Measurements from ENCODE around the gene ITGA7. TPM values are rescaled to one million over a fixed set of nuclear protein-coding genes. Genes with fewer than 3 reads are reported as not detected.

ITGA7 gene
- total and polyA plus RNA-seq, 2 of the 8 experiments (the other 6 are each of a cell fraction or from before 2014, with no cell fraction given) = 57.6 to 86.1 TPM

- DNase-seq (ENCODE audit: low read depth in 1 of 2, low spot score in 2 of 2) (no peak), FAIRE-seq (no peak)
- peak overlapping the region; percentile 87 to 89 for H3K4me2 ChIP-seq (ENCODE audit: insufficient read depth in 1 of 2, low read depth in 2 of 2, low read length in 2 of 2)
- H3K79me1 ChIP-seq (ENCODE audit: low read depth, low read length) = peaks cover 5% of the 10 kb centered on the region
- no peak overlapping the region for H3K56ac ChIP-seq (replicated peaks; ENCODE audit: insufficient read length, low read depth, low read length)
- H3K9ac ChIP-seq (replicated peaks in 1 of 4; ENCODE audit: extremely low read depth in 1 of 4, low read depth in 3 of 4, low read length in 3 of 4) = peak overlapping the region in 1 of 4 experiments; percentile 74; a peak in 3 of 7 replicates
- no peak overlapping the region; the same call in none of the 2 replicates for H2BK5ac ChIP-seq (ENCODE audit: low read depth, low read length)
- no peak overlapping the region for H3K14ac ChIP-seq (ENCODE audit: insufficient read length)
- peaks cover 10 to 25% (median 19%) of the 10 kb centered on the region in 4 experiments for H3K4me1 ChIP-seq (replicated peaks in 1 of 4; ENCODE audit: control insufficient read depth in 3 of 4, insufficient read depth in 4 of 4, low read length in 3 of 4)
- H3K36me3 ChIP-seq (ENCODE audit: control insufficient read depth in 2 of 4, insufficient read depth in 4 of 4, low read length in 3 of 4) = no peaks in the 10 kb centered on the region
- no peak overlapping the region for H2AK5ac ChIP-seq (ENCODE audit: low read depth, low read length)
- no peak overlapping the region for H3K23ac ChIP-seq (ENCODE audit: insufficient read length)
- peaks cover 12% of the 10 kb centered on the region for H3K23me2 ChIP-seq (ENCODE audit: low read depth, low read length)
- CTCF ChIA-PET (ENCODE audit: partially characterized antibody) = interaction anchor here (0.5 to 11.1 kb wide), 11 partner anchors 9 to 954 kb away, joined by 3 to 229 read pairs (median 3); partner anchors contain the start of genes CD63 and ITGA7
- H4K91ac ChIP-seq (replicated peaks; ENCODE audit: insufficient read length, low read length) = no peak overlapping the region
- H2BK15ac ChIP-seq (ENCODE audit: low read length) = peak overlapping the region; percentile 75; the same call in 1 of the 2 replicates
- 0 out of 2 replicates have a peak overlapping the region, but pooled peaks have one; percentile 40 for H3K18ac ChIP-seq (ENCODE audit: extremely low read depth, low read length)
- H3K79me2 ChIP-seq (ENCODE audit: control insufficient read depth in 1 of 2, insufficient read depth in 2 of 2, low read length in 2 of 2) = peaks cover 0 to 9% of the 10 kb centered on the region in 2 experiments; a peak in 1 of 4 replicates
- peak overlapping the region; percentile 77 to 95 (median 87) for H3K4me3 ChIP-seq (ENCODE audit: extremely low read depth in 1 of 4, insufficient read depth in 2 of 4, low read depth in 3 of 4, low read length in 4 of 4)
- no peaks in the 10 kb centered on the region for H3K9me3 ChIP-seq (ENCODE audit: insufficient read depth in 2 of 2, low read depth in 1 of 2, low read length in 1 of 2)
- no peak overlapping the region for H2BK20ac ChIP-seq (ENCODE audit: low read length)
- H3K27me3 ChIP-seq (replicated peaks in 1 of 4; ENCODE audit: control insufficient read depth in 3 of 4, extremely low read depth in 1 of 4, insufficient read depth in 3 of 4, low read length in 3 of 4) = no peaks in the 10 kb centered on the region; a peak in 2 of 7 replicates
- 71% methylated on average over 7 of the region's 7 CpGs; no CpG with 5 or more reads in 1 of the 2 experiments for WGBS, 2 experiments (ENCODE audit: extremely low coverage in 1 of 2, insufficient coverage in 1 of 2, insufficient read length in 1 of 2, insufficient replicate concordance in 2 of 2, low coverage in 1 of 2, low lambda C conversion rate in 2 of 2, missing lambda C conversion rate in 1 of 2)
- H4K5ac ChIP-seq (ENCODE audit: insufficient read length, low read depth, low read length) = no peak overlapping the region
- POLR2A ChIA-PET (ENCODE audit: partially characterized antibody) = interaction anchor here (0.7 to 8.3 kb wide), 14 partner anchors 8 to 708 kb away, joined by 3 to 103 read pairs (median 4); partner anchors contain the start of genes CD63, ITGA7 and MMP19
- H2AFZ ChIP-seq (ENCODE audit: low read length) = peak overlapping the region; percentile 52
- H3K4ac ChIP-seq (replicated peaks; ENCODE audit: insufficient read length, low read depth, low read length) = no peak overlapping the region
- no peak overlapping the region for H2BK120ac ChIP-seq (replicated peaks; ENCODE audit: low read depth, low read length)
- H4K8ac ChIP-seq (ENCODE audit: extremely low read depth, insufficient read depth, low read length) = peak overlapping the region; percentile 53; the same call in 1 of the 2 replicates
- no peaks in the 10 kb centered on the region for H4K20me1 ChIP-seq (replicated peaks in 1 of 2; ENCODE audit: control insufficient read depth in 1 of 2, insufficient read depth in 2 of 2, low read length in 2 of 2)
- no peak overlapping the region for H2BK12ac ChIP-seq (ENCODE audit: low read depth, low read length)
- H3K27ac ChIP-seq (ENCODE audit: low read depth, low read length) = no peak overlapping the region
- TF ChIP-seq TAF1 (IDR thresholded peaks at IDR 0.05; ENCODE audit: low read depth, low read length) = no peak
- no peak for TF ChIP-seq NANOG (IDR thresholded peaks at IDR 0.05; ENCODE audit: insufficient read depth, low read depth, low read length, poor library complexity, severe bottlenecking)
- TF ChIP-seq RXRA (IDR thresholded peaks at IDR 0.05; ENCODE audit: insufficient read depth, low read depth, low read length) = no peak
- TF ChIP-seq NRF1 (IDR thresholded peaks at IDR 0.05; ENCODE audit: low read depth, low read length) = no peak
- no peak for TF ChIP-seq CREB1 (IDR thresholded peaks at IDR 0.05)
- TF ChIP-seq POLR2AphosphoS5 (IDR thresholded peaks at IDR 0.05; ENCODE audit: low read depth, low read length) = no peak
- no peak for TF ChIP-seq EZH2 (IDR thresholded peaks at IDR 0.05; ENCODE audit: low read depth, low read length, severe bottlenecking)
- no peak for TF ChIP-seq PHF8 (conservative IDR thresholded peaks at IDR 0.05; ENCODE audit: low read depth, low read length)
- no peak for TF ChIP-seq SIRT6 (IDR thresholded peaks at IDR 0.05; ENCODE audit: low read length)
- TF ChIP-seq USF2 (IDR thresholded peaks at IDR 0.05; ENCODE audit: low read length) = no peak
- no peak for TF ChIP-seq BACH1 (IDR thresholded peaks at IDR 0.05; ENCODE audit: low read length)
- TF ChIP-seq SP4 (IDR thresholded peaks at IDR 0.05; ENCODE audit: low read length) = no peak
These were observed 7.6 kb upstream of the ITGA7 start for GRCh38 chr12:55715169-55715764.
